ENCODE measurements around the gene GSTM4.
"Not testable (repeated sequence)": the region's sequence is repeated elsewhere in the genome, so short reads cannot be mapped to it uniquely, and the experiment has no call there.

GSTM4 gene

DNA sequence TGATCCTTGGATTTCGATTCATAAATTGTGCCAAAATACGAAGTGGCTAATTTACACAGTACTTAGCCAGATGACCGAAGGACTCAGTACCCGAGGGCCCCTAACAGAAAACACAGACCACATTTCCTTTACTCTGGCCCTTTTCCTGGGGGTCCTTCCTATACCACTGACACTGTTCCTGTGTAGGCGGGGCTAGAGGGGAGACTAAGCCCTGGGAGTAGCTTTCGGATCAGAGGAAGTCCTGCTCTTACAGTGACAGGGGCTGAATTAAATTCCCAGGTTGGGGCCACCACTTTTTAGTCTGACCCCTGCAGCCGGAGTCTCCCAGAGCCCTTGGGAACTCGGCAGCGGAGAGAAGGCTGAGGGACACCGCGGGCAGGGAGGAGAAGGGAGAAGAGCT is 31.2 kb downstream of the GSTM4 start:
- DNase-seq (ENCODE audit: low read depth); H3K4me3 ChIP-seq (ENCODE audit: low read depth, low read length): not testable (repeated sequence)

DNA sequence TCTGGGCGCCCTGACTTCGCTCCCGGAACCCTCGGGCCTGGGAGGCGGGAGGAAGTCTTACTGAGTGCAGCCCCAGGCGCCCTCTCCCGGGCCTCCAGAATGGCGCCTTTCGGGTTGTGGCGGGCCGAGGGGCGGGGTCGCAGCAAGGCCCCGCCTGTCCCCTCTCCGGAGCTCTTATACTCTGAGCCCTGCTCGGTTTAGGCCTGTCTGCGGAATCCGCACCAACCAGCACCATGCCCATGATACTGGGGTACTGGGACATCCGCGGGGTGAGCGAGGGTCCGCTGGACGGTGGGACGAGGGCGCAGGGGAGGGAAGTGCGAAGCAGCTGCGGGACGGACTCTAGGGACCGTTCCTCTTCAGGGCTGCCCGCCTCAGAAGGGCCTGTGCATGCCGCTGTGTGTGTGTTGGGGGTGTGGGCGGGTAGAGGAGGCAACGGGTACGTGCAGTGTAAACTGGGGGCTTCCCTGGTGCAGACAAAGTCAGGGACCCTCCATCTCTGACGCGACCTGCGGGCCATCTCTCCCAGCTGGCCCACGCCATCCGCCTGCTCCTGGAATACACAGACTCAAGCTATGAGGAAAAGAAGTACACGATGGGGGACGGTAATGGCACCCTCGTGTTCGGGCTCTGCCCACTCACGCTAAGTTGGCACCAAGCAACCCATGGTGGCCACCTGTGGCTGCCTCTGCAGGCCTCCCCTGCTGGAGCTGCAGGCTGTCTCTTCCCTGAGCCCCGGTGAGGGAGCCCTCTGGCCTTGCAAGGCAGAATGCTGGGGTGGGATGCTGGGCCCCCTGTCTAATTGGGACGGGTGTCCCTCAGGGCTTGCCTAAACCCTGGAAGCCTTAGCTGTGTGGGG is 32.0 kb downstream of the GSTM4 start, which contains the start of gene GSTM1:
Gene GSTM1, plus strand, starts transcription at position 177 of the 859 bp plus-strand sequence. Its CDS starts 57 bp downstream, at position 234.
- no peak within 1 kb of the TSS for H3K4me3 ChIP-seq (ENCODE audit: low read depth, low read length)
- TF ChIP-seq, protein P1, sequence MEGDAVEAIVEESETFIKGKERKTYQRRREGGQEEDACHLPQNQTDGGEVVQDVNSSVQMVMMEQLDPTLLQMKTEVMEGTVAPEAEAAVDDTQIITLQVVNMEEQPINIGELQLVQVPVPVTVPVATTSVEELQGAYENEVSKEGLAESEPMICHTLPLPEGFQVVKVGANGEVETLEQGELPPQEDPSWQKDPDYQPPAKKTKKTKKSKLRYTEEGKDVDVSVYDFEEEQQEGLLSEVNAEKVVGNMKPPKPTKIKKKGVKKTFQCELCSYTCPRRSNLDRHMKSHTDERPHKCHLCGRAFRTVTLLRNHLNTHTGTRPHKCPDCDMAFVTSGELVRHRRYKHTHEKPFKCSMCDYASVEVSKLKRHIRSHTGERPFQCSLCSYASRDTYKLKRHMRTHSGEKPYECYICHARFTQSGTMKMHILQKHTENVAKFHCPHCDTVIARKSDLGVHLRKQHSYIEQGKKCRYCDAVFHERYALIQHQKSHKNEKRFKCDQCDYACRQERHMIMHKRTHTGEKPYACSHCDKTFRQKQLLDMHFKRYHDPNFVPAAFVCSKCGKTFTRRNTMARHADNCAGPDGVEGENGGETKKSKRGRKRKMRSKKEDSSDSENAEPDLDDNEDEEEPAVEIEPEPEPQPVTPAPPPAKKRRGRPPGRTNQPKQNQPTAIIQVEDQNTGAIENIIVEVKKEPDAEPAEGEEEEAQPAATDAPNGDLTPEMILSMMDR (IDR thresholded peaks at IDR 0.05; ENCODE audit: insufficient read depth, low read depth, low read length, missing control alignments) = no peak
- no peak for DNase-seq (ENCODE audit: low read depth)

DNA sequence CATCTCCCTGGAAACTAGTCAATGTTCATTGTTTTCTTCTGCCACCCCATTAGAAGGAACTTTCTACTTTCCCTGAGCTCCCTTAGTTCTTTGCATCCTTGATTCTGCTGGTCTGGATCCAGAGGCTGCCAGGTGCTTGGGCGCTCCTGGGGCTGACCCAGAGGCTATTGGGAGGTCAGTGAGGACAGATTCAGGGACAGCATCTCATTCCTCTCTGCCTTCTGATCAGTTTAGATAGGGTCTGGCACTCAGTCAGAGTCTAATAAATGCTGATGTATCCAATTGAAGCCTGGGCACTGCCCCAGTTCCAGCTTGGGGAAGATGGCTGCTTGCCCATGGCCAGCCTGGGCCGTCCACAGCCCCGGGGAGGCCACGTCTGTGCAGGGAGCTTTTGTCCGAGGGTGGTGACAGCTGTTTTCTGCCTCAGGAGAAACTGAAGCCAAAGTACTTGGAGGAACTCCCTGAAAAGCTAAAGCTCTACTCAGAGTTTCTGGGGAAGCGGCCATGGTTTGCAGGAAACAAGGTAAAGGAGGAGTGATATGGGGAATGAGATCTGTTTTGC is 34.0 kb downstream of the GSTM4 start:
- no peak for DNase-seq (ENCODE audit: low read depth)
- H3K4me3 ChIP-seq (ENCODE audit: low read depth, low read length) = no peak overlapping the region

DNA sequence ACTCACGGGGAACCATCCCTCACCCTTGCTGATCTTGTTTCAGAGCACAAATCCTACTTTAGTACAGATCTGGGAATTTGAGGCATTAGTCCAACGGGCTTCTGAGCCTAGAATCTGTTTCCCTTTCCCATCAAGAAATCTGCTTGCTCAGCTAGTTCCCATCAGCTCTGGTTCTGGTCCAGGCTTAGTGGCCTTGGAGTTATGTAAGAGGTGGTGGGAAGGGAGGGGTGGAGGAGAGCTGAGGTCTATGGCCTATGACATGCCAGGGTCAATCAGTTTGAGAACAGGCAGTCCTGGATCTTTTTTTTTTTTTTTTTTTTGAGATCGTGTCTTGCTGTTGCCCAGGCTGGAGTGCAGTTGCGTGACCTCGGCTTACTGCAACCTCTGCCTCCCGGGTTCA is 35.9 kb downstream of the GSTM4 start:
- no peak for DNase-seq (ENCODE audit: low read depth)
- H3K4me3 ChIP-seq (ENCODE audit: low read depth, low read length) = no peak overlapping the region
- TF ChIP-seq, protein P1 (IDR thresholded peaks at IDR 0.05; ENCODE audit: insufficient read depth, low read depth, low read length, missing control alignments) = no peak

More for the DNA sequence above, 34.0 kb downstream of the GSTM4 start:
- TF ChIP-seq, protein P1 (IDR thresholded peaks at IDR 0.05; ENCODE audit: insufficient read depth, low read depth, low read length, missing control alignments) = no peak

DNA sequence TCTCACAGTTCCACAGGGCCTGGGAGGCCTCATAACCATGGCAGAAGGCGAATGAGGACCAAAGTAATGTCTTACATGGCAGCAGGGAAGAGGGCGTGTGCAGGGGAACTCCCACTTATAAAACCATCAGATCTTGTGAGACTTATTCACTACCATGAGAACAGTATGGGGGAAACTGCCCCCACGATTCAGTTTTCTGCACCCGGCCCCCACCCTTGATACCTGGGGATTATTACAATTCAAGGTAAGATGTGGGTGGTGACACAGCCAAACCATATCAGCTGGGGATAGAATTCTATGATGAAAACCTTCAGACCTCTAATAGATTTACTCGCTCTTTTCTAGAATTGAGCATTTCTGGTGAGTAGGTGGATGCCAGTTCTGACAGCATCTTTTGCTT is 38.5 kb downstream of the GSTM4 start:
- not testable (repeated sequence) for DNase-seq (ENCODE audit: low read depth); H3K4me3 ChIP-seq (ENCODE audit: low read depth, low read length)

DNA sequence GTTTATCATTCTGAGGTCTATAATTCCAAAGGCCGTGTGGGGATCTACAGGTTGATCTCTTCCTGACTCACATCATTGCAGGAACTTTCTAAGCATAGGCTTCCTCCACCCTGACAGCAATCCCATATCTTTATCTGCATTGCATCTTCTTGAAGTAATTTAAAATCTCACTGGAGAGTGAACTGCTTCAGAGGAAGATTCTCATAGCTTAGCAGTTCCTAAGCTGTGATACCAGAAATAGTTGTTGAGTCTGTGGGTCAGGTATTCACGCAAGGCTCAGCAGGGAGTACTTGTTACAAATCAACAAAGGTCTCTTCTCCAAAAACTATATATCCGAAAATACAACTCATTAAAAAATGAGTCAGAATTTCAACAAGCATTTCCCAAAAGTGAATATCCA is 39.2 kb downstream of the GSTM4 start:
- H3K4me3 ChIP-seq (ENCODE audit: low read depth, low read length) = not testable (repeated sequence)

DNA sequence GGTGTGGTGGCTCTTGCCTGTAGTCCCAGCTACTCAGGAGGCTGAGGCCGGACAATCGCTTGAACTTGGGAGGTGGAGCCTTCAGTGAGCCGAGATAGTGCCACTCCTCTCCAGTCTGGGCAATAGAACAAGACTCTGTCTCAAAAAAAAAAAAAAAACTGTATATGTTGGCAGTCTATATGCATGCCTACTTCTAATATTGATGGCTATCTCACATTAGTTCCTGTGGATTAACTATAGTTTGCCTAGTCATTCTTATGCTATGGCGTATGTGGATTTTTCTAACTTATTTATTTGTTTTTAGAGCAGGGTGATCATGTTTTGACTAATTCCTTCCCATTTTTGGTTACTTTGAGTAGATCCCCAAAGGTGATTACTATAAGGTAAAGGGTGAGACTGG is 41.2 kb downstream of the GSTM4 start:
- no peak overlapping the region for H3K4me3 ChIP-seq (ENCODE audit: low read depth, low read length)
- TF ChIP-seq, protein P1 (IDR thresholded peaks at IDR 0.05; ENCODE audit: insufficient read depth, low read depth, low read length, missing control alignments) = no peak
- DNase-seq (ENCODE audit: low read depth) = no peak

More for the DNA sequence above, 39.2 kb downstream of the GSTM4 start:
- not testable (repeated sequence) for DNase-seq (ENCODE audit: low read depth)

DNA sequence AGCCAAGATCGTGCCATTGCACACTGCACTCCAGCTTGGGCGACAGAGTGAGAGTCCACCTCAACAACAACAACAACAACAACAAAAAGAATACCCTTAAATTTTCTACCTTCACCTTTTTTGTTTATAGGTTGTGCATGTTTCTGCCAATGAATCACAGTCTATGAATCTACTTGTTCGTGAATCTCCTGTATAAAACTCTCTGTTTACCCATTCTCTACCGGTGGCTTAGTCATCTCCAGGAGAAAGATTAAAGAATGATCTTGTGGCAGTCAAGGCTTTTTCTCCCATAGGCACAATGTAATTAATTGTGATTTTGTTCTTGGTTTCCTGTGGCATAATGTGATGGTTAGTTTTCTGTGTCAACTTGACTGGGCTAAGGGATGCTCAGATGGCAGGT is 42.0 kb downstream of the GSTM4 start:
- not testable (repeated sequence) for DNase-seq (ENCODE audit: low read depth)

DNA sequence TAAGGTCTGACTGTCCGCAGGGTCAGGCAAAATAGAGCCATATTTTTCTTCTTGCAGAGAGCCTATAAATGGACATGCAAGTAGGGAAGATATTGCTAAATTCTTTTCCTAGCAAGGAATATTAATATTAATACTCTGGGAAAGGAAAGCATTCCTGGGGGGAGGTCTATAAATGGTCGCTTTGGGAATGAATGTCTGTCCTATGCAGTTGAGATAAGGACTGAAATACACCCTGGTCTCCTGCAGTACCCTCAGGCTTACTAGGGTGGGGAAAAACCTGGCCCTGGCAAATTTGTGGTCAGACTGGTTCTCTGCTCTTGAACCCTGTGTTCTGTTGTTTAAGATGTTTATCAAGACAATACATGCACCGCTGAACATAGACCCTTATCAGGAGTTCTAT is 47.0 kb downstream of the GSTM4 start:
- not testable (repeated sequence) for DNase-seq (ENCODE audit: low read depth); H3K4me3 ChIP-seq (ENCODE audit: low read depth, low read length)

More for the DNA sequence above, 42.0 kb downstream of the GSTM4 start:
- not testable (repeated sequence) for H3K4me3 ChIP-seq (ENCODE audit: low read depth, low read length)

Data from GM12865 (cell line).